IMR-90 (cell line): Measurements from ENCODE around the gene TGFB1. TPM values are rescaled to one million over a fixed set of nuclear protein-coding genes. Genes with fewer than 3 reads are reported as not detected.

Experiments used
- ATAC-seq: fragments of 200-7000 bp; cut with Tn5 transposase; 2 replicates; pipeline ENCODE4 v1.9.1; 2020; ENCODE audit warnings: low read depth, mild to moderate bottlenecking, moderate library complexity
- BruUV-seq: library from RNA; stranded (reverse); fragments of 400-500 nt; replicated peaks from 2 replicates; lab custom pipeline; 2021; lab: Mats Ljungman, UMichigan
- CTCF ChIA-PET: fragments of 300-600 bp; formaldehyde crosslinking; extraction: SDS; loops from one replicate; lab custom pipeline; 2021; ENCODE audit warnings: antibody characterized with exemption; lab: Yijun Ruan, JAX
- POLR2A ChIA-PET: fragments of 300-600 bp; sonication (Branson Sonifier 250); formaldehyde crosslinking; loops from one replicate; lab custom pipeline; 2022; ENCODE audit warnings: antibody characterized with exemption; ENCODE audit not compliant: unreplicated experiment; lab: Charles Lee
- DNase-seq: peaks from one replicate; pipeline ENCODE4 v3.0.0; 2013
- H2AFZ ChIP-seq: replicated peaks from 2 replicates; pipeline ENCODE3; 2013; ENCODE audit warnings: low read length, mild to moderate bottlenecking; ENCODE audit not compliant: poor library complexity
- H2AK5ac ChIP-seq: 2 replicates; pipeline ENCODE4 v1.6.1; 2013; ENCODE audit warnings: low read depth, low read length, inconsistent platforms
- H2AK9ac ChIP-seq: replicated peaks from 2 replicates; pipeline ENCODE3; 2013; ENCODE audit warnings: mild to moderate bottlenecking, low read depth, low read length, moderate library complexity; ENCODE audit not compliant: poor library complexity
- H2BK120ac ChIP-seq: 2 replicates; pipeline ENCODE4 v1.6.1; 2013; ENCODE audit warnings: low read depth, low read length, inconsistent platforms
- H2BK15ac ChIP-seq: 3 replicates; pipeline ENCODE4 v1.6.1; 2013; ENCODE audit warnings: low read depth, low read length, inconsistent platforms
- H2BK20ac ChIP-seq: 2 replicates; pipeline ENCODE4 v1.6.1; 2013; ENCODE audit warnings: low read depth, mild to moderate bottlenecking, inconsistent platforms, low read length, moderate library complexity
- H2BK5ac ChIP-seq: 2 replicates; pipeline ENCODE4 v1.6.1; 2013; ENCODE audit warnings: mild to moderate bottlenecking, low read depth, low read length, inconsistent platforms; ENCODE audit not compliant: poor library complexity, severe bottlenecking
- H3K14ac ChIP-seq: replicated peaks from 2 replicates; pipeline ENCODE4 v1.6.1; 2013; ENCODE audit warnings: low read depth, low read length, inconsistent platforms
- H3K18ac ChIP-seq: 2 replicates; pipeline ENCODE4 v1.6.1; 2013; ENCODE audit warnings: low read depth, low read length, control low read depth
- H3K23ac ChIP-seq: 2 replicates; pipeline ENCODE4 v1.6.1; 2013; ENCODE audit warnings: low read depth, low read length, inconsistent platforms
- H3K27ac ChIP-seq: 2 replicates; pipeline ENCODE4 v1.5.1; 2013; ENCODE audit warnings: mild to moderate bottlenecking, control low read depth, low read length; ENCODE audit not compliant: insufficient read depth
- H3K27me3 ChIP-seq: 2 replicates; pipeline ENCODE4 v1.6.1; 2013; ENCODE audit warnings: low read length; ENCODE audit not compliant: control insufficient read depth, insufficient read depth
- H3K36me3 ChIP-seq: 2 replicates; pipeline ENCODE4 v1.6.1; 2013; ENCODE audit warnings: low read length, mixed read lengths; ENCODE audit not compliant: control insufficient read depth, insufficient read depth
- H3K4ac ChIP-seq: 2 replicates; pipeline ENCODE4 v1.6.1; 2013; ENCODE audit warnings: low read depth, low read length, inconsistent platforms
- H3K4me1 ChIP-seq: 2 replicates; pipeline ENCODE4 v1.6.1; 2013; ENCODE audit warnings: low read length, mixed read lengths; ENCODE audit not compliant: control insufficient read depth, insufficient read depth
- H3K4me2 ChIP-seq: 2 replicates; pipeline ENCODE4 v1.6.1; 2013; ENCODE audit warnings: low read depth, mild to moderate bottlenecking, control low read depth, low read length, moderate library complexity
- H3K4me3 ChIP-seq: 2 replicates; pipeline ENCODE4 v1.5.1; 2013; ENCODE audit warnings: low read depth, mild to moderate bottlenecking, control low read depth, low read length, moderate library complexity; ENCODE audit not compliant: insufficient read depth
- H3K56ac ChIP-seq: 2 replicates; pipeline ENCODE4 v1.6.1; 2013; ENCODE audit warnings: low read length, inconsistent platforms; ENCODE audit not compliant: insufficient read depth; ENCODE audit errors: extremely low read depth
- H3K79me1 ChIP-seq, 2 experiments: 2 replicates each; pipeline ENCODE4 v1.6.1; 2013; ENCODE audit warnings: low read length in 2 of 2, inconsistent platforms in 1 of 2, low read depth in 1 of 2
- H3K9ac ChIP-seq: 2 replicates; pipeline ENCODE4 v1.6.1; 2013; ENCODE audit warnings: low read depth, low read length, control low read depth
- H3K9me1 ChIP-seq: 2 replicates; pipeline ENCODE4 v1.6.1; 2013; ENCODE audit warnings: low read length, inconsistent platforms; ENCODE audit not compliant: insufficient read depth
- H3K9me3 ChIP-seq: 2 replicates; pipeline ENCODE4 v1.6.1; 2013; ENCODE audit warnings: low read length; ENCODE audit not compliant: control insufficient read depth, insufficient read depth
- H4K20me1 ChIP-seq: 2 replicates; pipeline ENCODE4 v1.6.1; 2013; ENCODE audit warnings: low read length, inconsistent platforms; ENCODE audit not compliant: insufficient read depth
- H4K5ac ChIP-seq: 2 replicates; pipeline ENCODE4 v1.6.1; 2013; ENCODE audit warnings: mild to moderate bottlenecking, low read depth, low read length, control low read depth
- H4K8ac ChIP-seq, 2 experiments: 2 replicates each; pipeline ENCODE4 v1.6.1; 2013; ENCODE audit warnings: low read depth in 2 of 2, low read length in 2 of 2, control low read depth in 1 of 2, inconsistent platforms in 1 of 2
- H4K91ac ChIP-seq: 2 replicates; pipeline ENCODE4 v1.6.1; 2013; ENCODE audit warnings: low read depth, low read length, inconsistent platforms; ENCODE audit not compliant: insufficient read depth
- BHLHE40 ChIP-seq: fragments of 150-350 bp; IDR thresholded peaks from 2 replicates; pipeline ENCODE4 v1.6.1; 2016; ENCODE audit warnings: mild to moderate bottlenecking, low read depth, low read length
- CEBPB ChIP-seq: IDR thresholded peaks from 2 replicates; pipeline ENCODE4 v1.6.1; 2012; ENCODE audit warnings: low read depth, low read length, improper control_type of control experiment
- FOS ChIP-seq: fragments of 150-350 bp; IDR thresholded peaks from 2 replicates; pipeline ENCODE4 v1.6.1; 2016; ENCODE audit warnings: low read depth, low read length
- MAFK ChIP-seq: IDR thresholded peaks from 2 replicates; pipeline ENCODE4 v1.6.1; 2012; ENCODE audit warnings: low read depth, low read length, improper control_type of control experiment
- MAZ ChIP-seq: IDR thresholded peaks from 2 replicates; pipeline ENCODE4 v1.6.1; 2012; ENCODE audit warnings: low read depth, mild to moderate bottlenecking, low read length, improper control_type of control experiment, moderate library complexity, borderline replicate concordance
- MXI1 ChIP-seq: IDR thresholded peaks from 2 replicates; pipeline ENCODE4 v1.6.1; 2012; ENCODE audit warnings: low read depth, mild to moderate bottlenecking, low read length, moderate library complexity, borderline replicate concordance
- NFE2L2 ChIP-seq: fragments of 150-350 bp; IDR thresholded peaks from 2 replicates; pipeline ENCODE4 v1.6.1; 2016; ENCODE audit warnings: low read depth, mild to moderate bottlenecking, low read length
- POLR2A ChIP-seq: IDR thresholded peaks from 2 replicates; pipeline ENCODE4 v1.6.1; 2012; ENCODE audit warnings: mild to moderate bottlenecking, low read depth, low read length
- RAD21 ChIP-seq: IDR thresholded peaks from 2 replicates; pipeline ENCODE4 v1.6.1; 2012; ENCODE audit warnings: low read length, improper control_type of control experiment
- RCOR1 ChIP-seq: IDR thresholded peaks from 2 replicates; pipeline ENCODE4 v1.6.1; 2012; ENCODE audit warnings: mild to moderate bottlenecking, low read length, improper control_type of control experiment; ENCODE audit not compliant: insufficient replicate concordance
- SMC3 ChIP-seq: fragments of 150-350 bp; IDR thresholded peaks from 2 replicates; pipeline ENCODE4 v1.6.1; 2016; ENCODE audit warnings: low read depth, mild to moderate bottlenecking, antibody characterized with exemption, low read length, moderate library complexity
- WGBS, 2 experiments: methylation state at CpG; one replicate each; pipeline versions ENCODE4 v1.1.5 to v1.1.7; 2013; ENCODE audit warnings: missing lambda C conversion rate in 2 of 2; ENCODE audit not compliant: insufficient read length in 1 of 2; ENCODE audit errors: extremely low coverage in 2 of 2; 5-methylcytosine and 5-hydroxymethylcytosine counted together
- dilution Hi-C: fragments of 300-500 bp; cut with HindIII; formaldehyde crosslinking; loops from one replicate; pipeline ENCODE4 v1.14.3; 2018; ENCODE audit warnings: low sequenced_read_pairs; ENCODE audit not compliant: unreplicated experiment
- in situ Hi-C: fragments of 300-500 bp; cut with MboI; formaldehyde crosslinking; loops from 3 replicates; pipeline ENCODE4 v1.14.3; 2019; ENCODE audit warnings: low sequenced_read_pairs, inconsistent platforms, mixed read lengths
- intact Hi-C: fragments of 100-400 bp; cut with micrococcal nuclease; formaldehyde crosslinking; loops from 2 replicates; pipeline ENCODE4 v1.10.0; 2022
- polyA plus RNA-seq, 3 experiments: library from polyadenylated mRNA; depleted of rRNA; stranded (reverse); fragments of >200 nt; gene quantifications; 2 replicates each; pipeline ENCODE4 v1.2.3, GENCODE V29; 2012; ENCODE audit warnings: low replicate concordance in 1 of 3
- total RNA-seq: library from RNA; depleted of rRNA; stranded (reverse); fragments of >200 nt; gene quantifications from 2 replicates; pipeline ENCODE4 v1.2.3, GENCODE V29; 2012
- TF ChIP-seq, protein P1 (sequence below): conservative IDR thresholded peaks from 2 replicates; pipeline ENCODE4 v1.5.1; 2012; ENCODE audit warnings: mild to moderate bottlenecking, low read depth, low read length, improper control_type of control experiment
- TF ChIP-seq, protein P2 (sequence below): fragments of 150-350 bp; IDR thresholded peaks from 2 replicates; pipeline ENCODE4 v1.6.1; 2017; ENCODE audit warnings: mild to moderate bottlenecking, antibody characterized with exemption, low read length, low read depth
- TF ChIP-seq, protein P3 (sequence below): fragments of 150-350 bp; IDR thresholded peaks from 2 replicates; pipeline ENCODE4 v1.6.1; 2016; ENCODE audit warnings: low read depth, mild to moderate bottlenecking, low read length, moderate library complexity, borderline replicate concordance

The TGFB1 gene
- total and polyA plus RNA-seq, 2 of the 4 experiments (the other 2 are of a cell fraction): 3.2 to 26.7 TPM

DNA sequence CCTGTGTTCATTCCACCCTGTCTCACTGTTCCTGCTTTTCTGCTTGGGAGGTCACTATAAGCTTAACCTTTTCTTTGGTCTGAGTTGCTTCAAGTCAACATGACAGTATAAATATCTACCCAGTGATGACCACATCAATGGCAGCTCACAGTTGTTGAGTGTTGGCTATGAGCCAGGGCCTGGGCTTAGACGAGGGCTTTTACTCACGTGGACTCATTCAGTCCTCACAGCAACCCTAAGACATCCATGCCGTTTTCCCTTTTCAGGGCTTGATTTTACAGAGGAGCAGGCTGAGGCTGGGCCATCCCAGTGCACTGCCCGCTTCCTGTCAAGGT is 54.0 kb downstream of the TGFB1 start:
- Histone ChIP-seq H3K79me1 (peaks cover 46 to 74% of the 10 kb centered on the region in 2 experiments), H3K27ac (no peak overlapping the region), H3K9me3 (no peaks in the 10 kb centered on the region), H3K27me3 (no peaks in the 10 kb centered on the region), H3K56ac (no peak overlapping the region), H4K91ac (no peak overlapping the region), H2BK120ac (no peak overlapping the region), H4K5ac (no peak overlapping the region), H2BK5ac (no peak overlapping the region), H3K4me1 (peaks cover 24% of the 10 kb centered on the region), H2AK9ac (no peak overlapping the region), H2BK20ac (no peak overlapping the region), H3K9ac (no peak overlapping the region), H3K9me1 (peaks cover 25% of the 10 kb centered on the region), H3K23ac (no peak overlapping the region), H4K8ac (no peak overlapping the region), H3K18ac (no peak overlapping the region), H3K36me3 (peaks cover 77% of the 10 kb centered on the region), H3K14ac (no peak overlapping the region), H4K20me1 (peaks cover 59% of the 10 kb centered on the region), H3K4me2 (no peak overlapping the region), H2AFZ (no peak overlapping the region), H3K4ac (no peak overlapping the region), H2AK5ac (no peak overlapping the region; the same call in 1 of the 2 replicates), H2BK15ac (no peak overlapping the region), H3K4me3 (no peak overlapping the region)
- CTCF ChIA-PET: interaction anchor here (0.6 kb wide), 1 partner anchor 22 kb away, joined by 3 read pairs; no protein-coding TSS in a partner anchor
- intact Hi-C loops (loop anchor here (1.0 kb wide), 1 partner anchor 24 kb away; no protein-coding TSS in a partner anchor), in situ Hi-C loops (no loop called here), dilution Hi-C loops (no loop called here)
- TF ChIP-seq MXI1 (peak; percentile 77; the same call in 1 of the 2 replicates), NFE2L2 (no peak), RAD21 (no peak), BHLHE40 (peak; percentile 73), MAFK (no peak), FOS (no peak), POLR2A (no peak), CEBPB (peak; percentile 23; the same call in 1 of the 2 replicates), MAZ (no peak), RCOR1 (peak; percentile 39), SMC3 (no peak)
- TF ChIP-seq, protein P1, sequence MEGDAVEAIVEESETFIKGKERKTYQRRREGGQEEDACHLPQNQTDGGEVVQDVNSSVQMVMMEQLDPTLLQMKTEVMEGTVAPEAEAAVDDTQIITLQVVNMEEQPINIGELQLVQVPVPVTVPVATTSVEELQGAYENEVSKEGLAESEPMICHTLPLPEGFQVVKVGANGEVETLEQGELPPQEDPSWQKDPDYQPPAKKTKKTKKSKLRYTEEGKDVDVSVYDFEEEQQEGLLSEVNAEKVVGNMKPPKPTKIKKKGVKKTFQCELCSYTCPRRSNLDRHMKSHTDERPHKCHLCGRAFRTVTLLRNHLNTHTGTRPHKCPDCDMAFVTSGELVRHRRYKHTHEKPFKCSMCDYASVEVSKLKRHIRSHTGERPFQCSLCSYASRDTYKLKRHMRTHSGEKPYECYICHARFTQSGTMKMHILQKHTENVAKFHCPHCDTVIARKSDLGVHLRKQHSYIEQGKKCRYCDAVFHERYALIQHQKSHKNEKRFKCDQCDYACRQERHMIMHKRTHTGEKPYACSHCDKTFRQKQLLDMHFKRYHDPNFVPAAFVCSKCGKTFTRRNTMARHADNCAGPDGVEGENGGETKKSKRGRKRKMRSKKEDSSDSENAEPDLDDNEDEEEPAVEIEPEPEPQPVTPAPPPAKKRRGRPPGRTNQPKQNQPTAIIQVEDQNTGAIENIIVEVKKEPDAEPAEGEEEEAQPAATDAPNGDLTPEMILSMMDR: no peak
- TF ChIP-seq, protein P2, sequence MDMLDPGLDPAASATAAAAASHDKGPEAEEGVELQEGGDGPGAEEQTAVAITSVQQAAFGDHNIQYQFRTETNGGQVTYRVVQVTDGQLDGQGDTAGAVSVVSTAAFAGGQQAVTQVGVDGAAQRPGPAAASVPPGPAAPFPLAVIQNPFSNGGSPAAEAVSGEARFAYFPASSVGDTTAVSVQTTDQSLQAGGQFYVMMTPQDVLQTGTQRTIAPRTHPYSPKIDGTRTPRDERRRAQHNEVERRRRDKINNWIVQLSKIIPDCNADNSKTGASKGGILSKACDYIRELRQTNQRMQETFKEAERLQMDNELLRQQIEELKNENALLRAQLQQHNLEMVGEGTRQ: peak; percentile 28; the same call in 1 of the 2 replicates
- TF ChIP-seq, protein P3, sequence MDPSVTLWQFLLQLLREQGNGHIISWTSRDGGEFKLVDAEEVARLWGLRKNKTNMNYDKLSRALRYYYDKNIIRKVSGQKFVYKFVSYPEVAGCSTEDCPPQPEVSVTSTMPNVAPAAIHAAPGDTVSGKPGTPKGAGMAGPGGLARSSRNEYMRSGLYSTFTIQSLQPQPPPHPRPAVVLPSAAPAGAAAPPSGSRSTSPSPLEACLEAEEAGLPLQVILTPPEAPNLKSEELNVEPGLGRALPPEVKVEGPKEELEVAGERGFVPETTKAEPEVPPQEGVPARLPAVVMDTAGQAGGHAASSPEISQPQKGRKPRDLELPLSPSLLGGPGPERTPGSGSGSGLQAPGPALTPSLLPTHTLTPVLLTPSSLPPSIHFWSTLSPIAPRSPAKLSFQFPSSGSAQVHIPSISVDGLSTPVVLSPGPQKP: no peak
- peak; percentile 74 for ATAC-seq
- POLR2A ChIA-PET: interaction anchor here (0.6 kb wide), 1 partner anchor 78 kb away, joined by 3 read pairs; no protein-coding TSS in a partner anchor
- BruUV-seq: no TSS peak
- DNase-seq: peak; percentile 92
- 0% methylated on average over 2 of the region's 4 CpGs; no CpG with 5 or more reads in 1 of the 2 experiments for WGBS, 2 experiments
